HTR-8/SVneo (cell line): Measurements from ENCODE around the gene RTN3.
A peak's percentile ranks its signal among the peaks of the same experiment; 100 is the strongest.
"Not testable (repeated sequence)": the region's sequence is repeated elsewhere in the genome, so short reads cannot be mapped to it uniquely, and the experiment has no call there.

Experiments used
- DNase-seq: peaks from one replicate; pipeline ENCODE4 v3.0.0; 2011; ENCODE audit warnings: low spot score, mixed read lengths; ENCODE audit not compliant: insufficient read length
- FAIRE-seq: peaks from 2 replicates; lab custom pipeline; 2011; peaks lifted over from hg19 to GRCh38; lab: Jason Lieb, UNC

Gene RTN3

GRCh38 chr11:63681321-63682065 is at the start of gene RTN3:
TSS of gene RTN3 (plus strand) at chr11:63681500. CDS start at chr11:63681637, 137 bp downstream.
- FAIRE-seq (no peak), DNase-seq (peak; percentile 93)

- FAIRE-seq (no peak), DNase-seq (peak; percentile 71)
These were observed 45.4 kb upstream of the RTN3 start for GRCh38 chr11:63635762-63636465.

GRCh38 chr11:63638436-63638835 is 42.9 kb upstream of the RTN3 start:
- FAIRE-seq, DNase-seq: not testable (repeated sequence)

GRCh38 chr11:63639199-63639832 is 42.0 kb upstream of the RTN3 start:
- FAIRE-seq = no peak

GRCh38 chr11:63641727-63642126 is 39.6 kb upstream of the RTN3 start:
- no peak for FAIRE-seq
- DNase-seq = no peak

More at GRCh38 chr11:63639199-63639832, 42.0 kb upstream of the RTN3 start:
- no peak for DNase-seq

- FAIRE-seq = no peak
- DNase-seq = no peak
These were observed 38.1 kb upstream of the RTN3 start for GRCh38 chr11:63643205-63643604.

- DNase-seq = no peak
- no peak for FAIRE-seq
These were observed 28.6 kb upstream of the RTN3 start for GRCh38 chr11:63652671-63653070.

- DNase-seq = no peak
- FAIRE-seq = no peak
These were observed 20.3 kb upstream of the RTN3 start for GRCh38 chr11:63660972-63661371.

- FAIRE-seq (no peak), DNase-seq (peak; percentile 57)
These were observed 17.5 kb upstream of the RTN3 start for GRCh38 chr11:63663809-63664208.

GRCh38 chr11:63666874-63667273 is 14.4 kb upstream of the RTN3 start:
- FAIRE-seq = no peak
- no peak for DNase-seq

- peak; percentile 67 for DNase-seq
- FAIRE-seq = no peak
These were observed 13.1 kb upstream of the RTN3 start for GRCh38 chr11:63667995-63668795.

- FAIRE-seq (no peak), DNase-seq (no peak)
These were observed 11.2 kb upstream of the RTN3 start for GRCh38 chr11:63670096-63670432.

- DNase-seq (peak; percentile 36), FAIRE-seq (no peak)
These were observed 10.6 kb upstream of the RTN3 start for GRCh38 chr11:63670433-63671321.

- FAIRE-seq = no peak
- DNase-seq = peak; percentile 88
These were observed 9.8 kb upstream of the RTN3 start, which contains the start of gene ATL3 for GRCh38 chr11:63671322-63672155. TSS of gene ATL3 (minus strand) at chr11:63671376. CDS start at chr11:63671335, 41 bp downstream.

GRCh38 chr11:63672156-63672463 is 9.2 kb upstream of the RTN3 start:
- FAIRE-seq (no peak), DNase-seq (no peak)

- DNase-seq (no peak), FAIRE-seq (no peak)
These were observed 8.3 kb upstream of the RTN3 start for GRCh38 chr11:63672936-63673539.

- DNase-seq (no peak), FAIRE-seq (no peak)
These were observed 7.7 kb upstream of the RTN3 start for GRCh38 chr11:63673579-63673978.

GRCh38 chr11:63680834-63681320 is 423 bp upstream of the RTN3 start:
- DNase-seq (peak; percentile 27), FAIRE-seq (no peak)
